NCI-H69 (cell line): ENCODE results near the gene ZFP1.

Experiments
- DNase-seq: peaks from one replicate; lab custom pipeline; 2025; lab: John Stamatoyannopoulos, UW

ZFP1 gene

GRCh38 chr16:75160386-75160785, 12.1 kb downstream of the ZFP1 start:
- DNase-seq, result no peak

- no peak for DNase-seq
These were observed 21.6 kb downstream of the ZFP1 start for GRCh38 chr16:75169899-75170405.

- DNase-seq, result no peak
These were observed 24.3 kb downstream of the ZFP1 start for GRCh38 chr16:75172578-75172977.

GRCh38 chr16:75175074-75175473, 26.8 kb downstream of the ZFP1 start:
- DNase-seq, result no peak

- DNase-seq, result no peak
These were observed 28.6 kb downstream of the ZFP1 start for GRCh38 chr16:75176926-75177325.

GRCh38 chr16:75179208-75179607, 30.9 kb downstream of the ZFP1 start:
- no peak for DNase-seq

- no peak for DNase-seq
These were observed 33.3 kb downstream of the ZFP1 start for GRCh38 chr16:75181630-75182029.

- no peak for DNase-seq
These were observed 40.6 kb downstream of the ZFP1 start for GRCh38 chr16:75188832-75189477.

GRCh38 chr16:75189638-75190245, 41.4 kb downstream of the ZFP1 start:
- DNase-seq, result no peak

- no peak for DNase-seq
These were observed 44.4 kb downstream of the ZFP1 start for GRCh38 chr16:75192606-75193264.

GRCh38 chr16:75193265-75193650, 44.9 kb downstream of the ZFP1 start:
- no peak for DNase-seq

GRCh38 chr16:75193730-75194444, 45.6 kb downstream of the ZFP1 start:
- DNase-seq, result no peak

- peak; percentile 1 for DNase-seq
These were observed 47.8 kb downstream of the ZFP1 start for GRCh38 chr16:75195811-75196790.

- DNase-seq, result no peak
These were observed 48.5 kb downstream of the ZFP1 start for GRCh38 chr16:75196836-75197235.

- no peak for DNase-seq
These were observed 49.3 kb downstream of the ZFP1 start for GRCh38 chr16:75197522-75198134.

GRCh38 chr16:75198135-75198600, 49.8 kb downstream of the ZFP1 start:
- peak; percentile 20 for DNase-seq

GRCh38 chr16:75202069-75202590, 53.8 kb downstream of the ZFP1 start:
- no peak for DNase-seq

- DNase-seq, result no peak
These were observed 54.8 kb downstream of the ZFP1 start for GRCh38 chr16:75203096-75203495.

GRCh38 chr16:75203667-75204409, 55.5 kb downstream of the ZFP1 start:
- DNase-seq, result no peak

- DNase-seq, result no peak
These were observed 56.1 kb downstream of the ZFP1 start for GRCh38 chr16:75204410-75204758.
